Stimulated activated CD4-positive, alpha-beta T cell treated with anti-CD3 and anti-CD28 coated beads, Interleukin-2, amount 100 ng/mL, for 4 hours (primary cell): ENCODE results near the gene ERC2.

ENCODE experiments used
- DNase-seq: peaks from one replicate; pipeline ENCODE4 v3.0.0-alpha.2; 2020; ENCODE audit warnings: low read depth

Gene ERC2

GRCh38 chr3:55742022-55742831 is 726.0 kb downstream of the ERC2 start:
- DNase-seq: no peak

DNA sequence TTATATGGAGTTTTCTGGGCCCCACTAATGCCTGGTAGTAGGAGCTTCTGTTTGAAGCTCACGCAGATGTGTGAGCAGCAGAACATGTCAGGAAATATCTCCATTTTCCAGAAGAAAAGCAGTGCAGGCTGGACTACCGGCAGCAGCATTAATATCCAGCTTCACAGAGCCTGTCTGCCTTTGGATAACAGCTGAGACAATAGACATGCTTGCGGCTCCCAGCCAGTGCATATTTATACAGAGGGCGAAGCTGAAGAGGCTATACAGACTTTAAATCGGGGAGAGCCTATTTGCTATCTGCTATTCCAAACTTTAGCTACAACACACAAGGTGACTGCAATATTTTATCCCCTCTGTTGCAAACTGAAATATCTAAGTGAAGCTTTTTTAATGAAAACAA is 731.1 kb downstream of the ERC2 start:
- DNase-seq: no peak

DNA sequence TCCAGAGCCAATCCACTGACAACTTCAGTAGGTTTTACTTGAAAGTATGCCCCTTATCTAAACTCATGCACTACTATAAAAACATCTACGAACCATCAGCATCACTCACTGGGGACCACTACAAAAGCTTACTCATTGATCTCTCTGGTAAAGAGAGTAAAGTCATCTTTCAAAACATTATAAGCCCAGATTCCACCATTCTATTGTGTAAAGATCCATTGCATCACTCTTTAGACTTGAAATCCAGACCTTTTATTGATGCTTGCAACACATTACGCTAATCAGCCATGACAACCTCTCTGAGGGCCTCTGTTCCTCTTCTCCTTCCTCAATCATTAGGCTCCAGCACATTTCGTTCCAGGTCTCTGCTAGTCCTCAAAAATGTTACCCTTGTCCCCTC is 732.3 kb downstream of the ERC2 start:
- no peak for DNase-seq

GRCh38 chr3:55731741-55732140 is 736.5 kb downstream of the ERC2 start:
- no peak for DNase-seq

GRCh38 chr3:55729546-55729945 is 738.7 kb downstream of the ERC2 start:
- DNase-seq: no peak

DNA sequence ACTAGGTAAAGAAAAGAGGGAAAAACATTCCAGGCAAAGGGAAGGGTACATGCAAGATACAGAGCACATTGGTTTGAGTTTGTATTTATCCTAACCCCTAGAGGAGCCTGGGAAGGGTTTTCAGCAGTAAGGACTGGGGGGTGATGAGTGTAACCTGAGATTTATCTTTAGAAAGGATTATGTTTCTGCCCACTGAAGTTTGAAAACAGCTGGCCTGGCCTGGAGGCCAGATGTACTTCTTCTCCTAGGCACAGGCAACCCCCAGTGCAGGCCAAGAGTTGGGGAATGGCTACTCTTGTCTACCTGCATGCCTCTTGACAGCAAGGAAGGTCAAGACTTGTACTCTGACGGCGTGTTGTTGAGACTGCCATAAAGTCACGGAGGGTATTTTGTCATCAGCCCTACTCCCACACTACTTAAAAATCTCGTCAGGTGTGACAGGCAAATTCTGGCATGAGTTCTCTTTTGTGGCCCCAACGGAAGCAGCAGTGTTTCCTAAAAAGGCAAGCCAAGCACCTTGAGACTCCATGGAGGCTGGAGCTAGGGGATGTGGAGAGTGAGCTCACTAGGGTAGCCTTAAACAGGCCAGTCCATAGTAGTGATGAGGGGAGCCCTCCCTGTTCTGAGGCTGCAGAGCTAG is 739.7 kb downstream of the ERC2 start:
- no peak for DNase-seq

DNA sequence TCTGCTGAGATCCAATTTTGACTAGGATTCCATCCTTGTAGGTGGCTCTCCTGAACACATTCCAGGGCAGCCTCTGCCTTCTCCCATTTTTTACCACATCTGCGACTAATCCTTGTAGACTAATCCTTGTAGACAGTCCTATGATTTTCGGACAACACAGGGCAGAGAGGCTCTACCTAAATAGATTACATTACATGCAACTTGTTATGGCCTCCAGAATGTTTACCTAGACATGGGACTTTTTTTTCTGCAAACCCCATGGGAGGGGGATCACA is 741.8 kb downstream of the ERC2 start:
- DNase-seq: no peak

GRCh38 chr3:55725681-55726500 is 742.4 kb downstream of the ERC2 start:
- no peak for DNase-seq

DNA sequence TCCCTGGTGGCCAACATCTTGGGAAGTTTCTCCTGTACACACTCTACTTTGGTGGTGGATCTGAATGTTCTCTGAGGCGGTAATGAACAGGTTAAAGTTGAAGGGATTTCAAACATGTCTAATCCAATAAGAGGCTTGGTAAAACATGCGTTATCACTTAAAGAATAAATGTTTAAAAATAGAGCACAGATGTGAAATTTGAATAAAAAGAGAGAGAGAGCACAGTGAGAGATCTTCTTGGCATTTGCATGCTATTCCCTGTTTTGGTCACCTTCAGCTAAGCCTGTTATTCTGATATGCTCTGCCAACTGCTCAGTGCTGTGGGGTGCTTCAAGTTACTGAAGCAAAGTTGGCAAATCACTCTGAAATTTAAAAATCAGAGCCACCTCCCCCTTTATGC is 743.4 kb downstream of the ERC2 start:
- no peak for DNase-seq

DNA sequence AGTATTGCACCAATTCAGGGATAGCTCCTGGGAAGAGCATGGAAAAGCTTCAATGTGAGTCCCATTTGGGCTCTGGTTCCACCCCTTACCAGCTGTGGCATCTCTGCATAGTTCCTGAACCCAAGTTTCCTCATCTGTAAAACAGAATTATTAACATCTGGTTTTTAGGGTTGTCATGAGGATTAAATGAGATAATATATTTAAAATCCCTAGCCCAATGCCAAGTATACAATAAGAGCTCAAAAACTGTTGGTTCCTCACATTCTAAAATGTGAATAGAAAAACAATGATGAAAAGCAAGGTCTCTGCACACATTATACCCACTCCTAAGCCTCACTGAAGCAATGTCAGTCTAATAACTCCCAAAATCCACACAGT is 743.9 kb downstream of the ERC2 start:
- no peak for DNase-seq

DNA sequence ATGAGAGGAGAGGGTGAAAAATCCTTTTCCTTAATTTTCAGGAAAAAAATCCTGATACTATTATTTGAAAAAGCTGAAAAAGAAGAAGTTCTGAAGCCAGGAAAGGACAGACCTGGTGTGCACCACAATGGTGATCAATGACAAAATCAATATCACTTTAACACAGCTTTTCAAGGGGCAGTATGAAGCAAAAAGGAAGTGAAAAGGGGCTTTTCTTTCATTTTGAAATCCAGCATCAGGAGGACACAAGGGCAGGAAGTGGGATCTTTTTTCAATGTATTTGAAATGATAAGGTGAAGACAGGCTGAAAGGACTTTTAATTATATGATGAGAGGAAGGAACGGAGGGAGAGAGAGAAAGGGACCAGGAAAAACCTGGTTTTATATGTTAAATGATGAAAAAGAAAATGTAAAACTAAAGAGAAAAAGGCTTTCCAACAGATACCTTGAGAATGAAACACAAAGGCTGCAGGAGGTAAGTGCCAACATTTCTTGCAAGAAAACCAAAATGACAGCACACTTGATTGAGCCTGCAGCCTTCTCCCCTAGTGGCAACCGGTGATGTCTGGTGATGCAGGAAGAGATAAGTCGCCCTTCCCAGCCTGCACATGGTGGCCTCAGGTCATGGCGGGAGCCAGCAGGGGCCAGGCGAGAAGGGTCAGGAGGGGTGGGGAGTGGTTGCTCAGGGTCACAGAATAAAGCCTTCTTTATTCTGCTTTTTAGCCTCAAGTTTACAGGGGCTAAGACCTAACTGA is 744.4 kb downstream of the ERC2 start:
- DNase-seq: no peak

DNA sequence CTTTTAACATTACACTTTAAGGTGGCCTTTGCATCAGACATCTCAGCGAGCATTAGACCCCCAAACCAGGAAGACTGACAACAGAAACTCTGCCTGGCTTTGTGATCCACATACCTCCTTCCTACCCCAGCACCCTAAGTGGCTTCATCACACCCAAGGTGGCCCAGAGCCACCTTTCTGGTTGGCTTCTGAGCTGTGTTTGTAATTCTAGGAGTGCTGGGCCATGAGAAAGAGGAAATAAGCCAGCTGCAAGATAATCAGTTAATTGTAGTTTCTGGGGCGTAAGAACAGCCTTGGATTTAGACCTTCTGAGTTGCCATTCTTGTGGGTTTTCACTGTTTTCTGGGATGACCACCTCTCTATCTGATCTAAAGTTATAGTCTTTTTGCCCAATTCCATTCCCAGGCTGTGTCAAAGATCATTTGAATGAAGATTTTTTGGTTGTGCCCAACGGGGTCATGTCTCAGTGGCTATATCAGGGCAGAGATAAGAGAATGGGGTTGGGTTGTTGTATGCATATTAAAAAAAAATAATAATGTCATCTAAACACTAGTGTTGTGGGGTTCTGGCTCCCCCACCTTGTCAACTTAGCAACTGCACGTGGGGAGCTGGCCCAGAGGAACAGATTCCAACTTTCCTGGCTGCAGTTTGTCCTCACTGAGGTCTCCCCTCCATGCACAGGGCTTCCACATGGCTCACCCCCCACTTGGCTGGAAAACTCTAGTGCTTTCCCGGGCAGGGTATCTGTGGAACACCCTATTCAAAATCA is 746.4 kb downstream of the ERC2 start:
- no peak for DNase-seq

GRCh38 chr3:55720614-55721013 is 747.7 kb downstream of the ERC2 start:
- DNase-seq: no peak

- DNase-seq: no peak
Observed at GRCh38 chr3:55719508-55719907, 748.8 kb downstream of the ERC2 start.

DNA sequence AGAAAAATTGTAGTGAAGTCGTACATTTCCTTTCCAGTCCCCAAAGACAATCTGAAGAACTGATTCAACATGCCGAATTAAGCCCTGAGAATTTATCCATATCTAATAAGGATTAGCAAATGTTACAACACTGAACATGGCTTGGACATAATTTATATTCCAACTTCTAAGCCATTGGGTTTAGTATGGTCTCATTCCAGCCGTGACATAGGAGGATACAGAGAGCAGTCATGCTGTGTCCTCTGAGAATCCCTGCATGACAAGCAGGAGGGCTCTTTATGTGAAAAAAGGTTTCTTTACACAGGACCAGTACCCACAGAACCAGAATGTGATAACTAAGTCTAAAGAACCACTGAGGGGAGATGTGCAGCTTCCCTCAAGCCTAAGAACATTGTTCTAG is 749.3 kb downstream of the ERC2 start:
- DNase-seq: no peak

GRCh38 chr3:55718521-55718921 is 749.7 kb downstream of the ERC2 start:
- no peak for DNase-seq

GRCh38 chr3:55718074-55718473 is 750.2 kb downstream of the ERC2 start:
- no peak for DNase-seq

GRCh38 chr3:55717481-55717880 is 750.8 kb downstream of the ERC2 start:
- no peak for DNase-seq

DNA sequence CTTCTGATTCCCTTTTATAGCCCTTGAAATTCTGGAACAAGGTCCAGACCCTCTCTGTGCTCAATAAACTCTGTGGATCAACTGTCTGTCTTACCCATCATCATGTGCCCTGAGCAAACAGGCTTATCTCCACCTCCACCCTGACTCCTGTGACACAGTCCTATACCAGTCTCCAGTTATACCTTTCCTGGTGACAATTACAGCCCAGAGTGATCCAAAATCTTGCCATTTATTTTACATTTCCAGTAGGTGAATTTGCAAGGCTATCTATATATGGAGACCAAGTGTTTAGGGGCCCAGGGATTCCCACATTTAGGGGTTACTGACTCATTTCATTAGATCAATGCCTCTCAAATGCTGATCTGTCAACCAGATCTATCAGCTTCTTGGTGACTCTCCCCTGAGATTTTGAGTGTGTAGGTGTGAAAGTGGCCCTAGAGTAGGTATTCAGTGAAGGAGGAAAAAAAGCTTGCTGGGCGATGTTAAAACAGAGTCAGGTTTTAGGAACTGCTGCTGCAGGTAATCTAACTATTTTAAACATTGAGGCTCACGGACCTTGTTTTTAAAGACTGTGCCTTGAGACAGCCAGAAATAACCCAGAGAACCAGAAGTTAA is 751.5 kb downstream of the ERC2 start:
- no peak for DNase-seq

DNA sequence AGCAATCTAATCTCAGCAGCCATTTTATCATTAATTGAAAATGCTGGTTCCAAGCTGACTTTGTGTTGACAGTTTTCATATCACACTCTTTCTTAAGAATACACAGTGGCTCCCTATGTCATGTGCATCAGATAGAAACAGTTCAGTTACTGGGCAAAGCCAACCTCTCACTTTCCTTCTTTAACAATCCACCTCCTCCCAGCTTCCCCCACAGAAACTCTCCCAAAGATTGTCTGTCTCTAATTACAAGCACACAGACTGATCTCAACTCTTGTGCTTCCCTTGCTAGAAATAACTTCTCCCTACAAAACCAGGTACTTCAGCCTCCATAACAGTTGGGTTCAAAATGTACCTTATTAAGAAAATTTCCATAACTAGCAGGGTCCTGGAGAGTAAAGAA is 752.2 kb downstream of the ERC2 start:
- DNase-seq: no peak

DNA sequence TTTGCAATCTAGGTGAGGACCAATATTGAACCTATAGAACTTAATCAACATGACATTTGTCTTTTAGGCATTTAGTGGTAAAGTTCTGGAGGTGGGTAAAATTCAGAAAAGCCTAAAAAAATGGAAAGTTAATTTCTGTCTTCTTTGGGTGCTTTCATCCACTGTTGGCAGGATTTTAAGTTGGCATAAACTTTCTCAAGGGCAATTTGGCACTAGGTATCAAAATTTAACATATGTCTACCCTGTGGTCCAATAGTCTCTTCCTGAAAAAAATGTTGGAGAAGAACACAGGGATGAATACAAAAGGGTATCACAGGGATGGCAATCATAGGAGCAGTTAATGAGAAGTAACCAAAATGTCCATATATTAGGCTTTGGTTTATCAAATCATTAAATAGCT is 754.2 kb downstream of the ERC2 start:
- DNase-seq: no peak
